Cardiac fibroblast (primary cell): Measurements from ENCODE around the gene SELENOM.

Source experiments
- DNase-seq, 2 donors: peaks; one replicate each; pipeline versions ENCODE4 v3.0.0 to v3.0.0-alpha.2; 2010; ENCODE audit warnings: low read depth in 2 of 2
- H3K4me3 ChIP-seq, 2 donors: replicated peaks in 1 of 2; 1 replicate in 1 of 2; 2 replicates in 1 of 2; pipeline ENCODE4 v1.5.1; 2011; ENCODE audit warnings: low read depth in 2 of 2, low read length in 2 of 2, mild to moderate bottlenecking in 2 of 2, moderate library complexity in 1 of 2
- TF ChIP-seq, protein P1 (sequence below): IDR thresholded peaks from one replicate; pipeline ENCODE4 v1.5.1; 2011; ENCODE audit warnings: low read depth, mild to moderate bottlenecking, low read length, inconsistent platforms

The SELENOM gene

DNA sequence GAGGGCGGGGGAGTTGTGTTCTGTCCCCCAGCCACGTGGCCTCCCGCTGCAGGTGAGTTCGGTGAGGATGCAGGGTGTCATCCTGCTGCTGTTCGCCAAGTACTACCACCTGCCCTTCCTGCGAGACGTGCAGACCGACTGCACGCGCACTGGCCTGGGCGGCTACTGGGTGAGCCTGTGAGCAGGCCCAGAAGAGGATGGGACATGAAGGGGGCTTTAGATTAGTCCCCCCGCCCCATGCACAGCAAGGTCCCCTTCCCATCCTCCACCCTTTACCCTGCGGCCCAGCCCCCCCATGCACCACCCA is 19.5 kb upstream of the SELENOM start:
- TF ChIP-seq, protein P1, sequence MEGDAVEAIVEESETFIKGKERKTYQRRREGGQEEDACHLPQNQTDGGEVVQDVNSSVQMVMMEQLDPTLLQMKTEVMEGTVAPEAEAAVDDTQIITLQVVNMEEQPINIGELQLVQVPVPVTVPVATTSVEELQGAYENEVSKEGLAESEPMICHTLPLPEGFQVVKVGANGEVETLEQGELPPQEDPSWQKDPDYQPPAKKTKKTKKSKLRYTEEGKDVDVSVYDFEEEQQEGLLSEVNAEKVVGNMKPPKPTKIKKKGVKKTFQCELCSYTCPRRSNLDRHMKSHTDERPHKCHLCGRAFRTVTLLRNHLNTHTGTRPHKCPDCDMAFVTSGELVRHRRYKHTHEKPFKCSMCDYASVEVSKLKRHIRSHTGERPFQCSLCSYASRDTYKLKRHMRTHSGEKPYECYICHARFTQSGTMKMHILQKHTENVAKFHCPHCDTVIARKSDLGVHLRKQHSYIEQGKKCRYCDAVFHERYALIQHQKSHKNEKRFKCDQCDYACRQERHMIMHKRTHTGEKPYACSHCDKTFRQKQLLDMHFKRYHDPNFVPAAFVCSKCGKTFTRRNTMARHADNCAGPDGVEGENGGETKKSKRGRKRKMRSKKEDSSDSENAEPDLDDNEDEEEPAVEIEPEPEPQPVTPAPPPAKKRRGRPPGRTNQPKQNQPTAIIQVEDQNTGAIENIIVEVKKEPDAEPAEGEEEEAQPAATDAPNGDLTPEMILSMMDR = no peak
- no peak overlapping the region for H3K4me3 ChIP-seq
- no peak for DNase-seq

DNA sequence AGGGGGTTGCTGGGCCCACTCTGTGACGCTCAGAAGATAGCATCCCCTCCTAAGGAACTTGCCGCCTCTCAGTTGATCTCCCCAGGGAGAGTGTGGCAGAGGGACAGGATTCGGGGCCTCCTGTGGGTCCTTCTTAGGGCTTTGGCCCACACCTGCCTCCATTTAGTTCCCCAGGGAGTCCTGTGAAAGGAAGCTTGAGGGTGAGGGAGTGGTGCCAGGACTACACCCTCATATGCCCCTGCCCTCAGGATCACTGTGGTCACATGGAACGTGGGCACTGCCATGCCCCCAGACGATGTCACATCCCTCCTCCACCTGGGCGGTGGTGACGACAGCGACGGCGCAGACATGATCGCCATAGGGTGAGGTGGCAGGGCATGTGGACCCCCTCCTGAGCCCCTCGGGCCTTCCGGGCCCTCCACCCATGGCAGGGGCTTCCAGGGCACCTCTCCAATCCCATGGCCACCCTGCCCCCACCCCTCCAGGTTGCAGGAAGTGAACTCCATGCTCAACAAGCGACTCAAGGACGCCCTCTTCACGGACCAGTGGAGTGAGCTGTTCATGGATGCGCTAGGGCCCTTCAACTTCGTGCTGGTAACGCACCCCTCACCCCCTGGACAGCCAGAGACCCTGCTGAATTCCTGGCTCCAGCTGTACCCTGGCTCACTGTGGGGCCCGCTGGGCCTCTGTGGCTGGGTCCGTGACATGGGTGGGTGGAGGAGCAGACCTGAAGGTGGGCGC is 18.9 kb upstream of the SELENOM start:
- no peak overlapping the region for H3K4me3 ChIP-seq
- DNase-seq = no peak
- TF ChIP-seq, protein P1 = no peak

DNA sequence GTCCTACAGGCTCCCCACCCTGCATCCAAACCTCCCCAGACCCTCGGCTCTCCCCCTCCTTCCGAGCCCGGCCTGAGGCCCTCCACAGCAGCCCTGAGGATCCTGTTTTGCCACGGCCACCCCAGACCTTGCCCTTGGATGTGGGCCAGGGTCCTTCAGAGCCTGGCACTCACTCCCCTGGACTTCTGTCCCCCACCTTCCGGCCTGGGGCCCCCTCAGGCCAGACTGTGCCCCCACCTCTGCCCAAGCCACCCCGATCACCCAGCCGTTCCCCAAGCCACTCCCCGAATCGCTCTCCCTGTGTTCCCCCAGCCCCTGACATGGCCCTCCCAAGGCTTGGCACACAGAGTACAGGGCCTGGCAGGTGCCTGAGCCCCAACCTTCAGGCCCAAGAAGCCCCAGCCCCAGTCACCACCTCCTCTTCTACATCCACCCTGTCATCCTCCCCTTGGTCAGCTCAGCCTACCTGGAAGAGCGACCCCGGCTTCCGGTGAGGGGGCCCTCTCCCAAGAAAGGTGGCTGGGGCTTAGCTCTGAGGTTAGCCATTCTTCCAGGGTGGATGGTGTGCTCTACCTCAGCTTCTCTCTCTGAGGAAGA is 18.3 kb upstream of the SELENOM start:
- TF ChIP-seq, protein P1 = no peak
- DNase-seq = no peak
- no peak overlapping the region for H3K4me3 ChIP-seq

DNA sequence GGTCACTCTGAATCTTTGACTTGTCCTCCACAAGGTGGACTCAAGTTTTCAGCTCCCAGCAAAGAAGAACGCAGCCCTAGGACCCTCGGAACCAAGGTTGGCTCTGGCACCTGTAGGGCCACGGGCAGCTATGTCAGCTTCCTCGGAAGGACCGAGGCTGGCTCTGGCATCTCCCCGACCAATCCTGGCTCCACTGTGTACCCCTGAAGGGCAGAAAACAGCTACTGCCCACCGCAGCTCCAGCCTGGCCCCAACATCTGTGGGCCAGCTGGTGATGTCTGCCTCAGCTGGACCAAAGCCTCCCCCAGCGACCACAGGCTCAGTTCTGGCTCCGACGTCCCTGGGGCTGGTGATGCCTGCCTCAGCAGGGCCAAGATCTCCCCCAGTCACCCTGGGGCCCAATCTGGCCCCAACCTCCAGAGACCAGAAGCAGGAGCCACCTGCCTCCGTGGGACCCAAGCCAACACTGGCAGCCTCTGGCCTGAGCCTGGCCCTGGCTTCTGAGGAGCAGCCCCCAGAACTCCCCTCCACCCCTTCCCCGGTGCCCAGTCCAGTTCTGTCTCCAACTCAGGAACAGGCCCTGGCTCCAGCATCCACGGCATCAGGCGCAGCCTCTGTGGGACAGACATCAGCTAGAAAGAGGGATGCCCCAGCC is 17.6 kb upstream of the SELENOM start:
- no peak overlapping the region for H3K4me3 ChIP-seq
- no peak for DNase-seq
- TF ChIP-seq, protein P1 = no peak

DNA sequence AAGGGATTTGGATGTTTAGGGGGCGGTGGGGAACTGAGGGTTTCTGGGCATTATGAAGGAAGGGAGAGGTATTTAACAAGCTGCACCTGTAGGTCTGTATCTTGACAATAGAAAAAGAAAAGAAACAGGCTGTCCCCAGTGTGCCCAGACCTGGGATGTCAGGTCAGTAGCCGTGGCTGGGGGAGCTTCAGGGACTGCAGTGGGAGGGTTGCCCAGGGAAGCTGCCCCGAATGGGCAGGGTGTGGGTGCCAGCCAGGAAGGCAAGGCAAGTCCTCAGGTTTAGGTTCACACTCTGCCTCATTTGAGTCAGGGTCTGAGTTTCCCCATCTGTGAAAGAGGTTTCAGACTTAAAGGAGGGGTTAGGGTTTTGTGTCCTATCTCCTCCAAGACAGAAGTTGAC is 16.9 kb upstream of the SELENOM start:
- H3K4me3 ChIP-seq = no peak overlapping the region
- TF ChIP-seq, protein P1 = no peak
- no peak for DNase-seq

DNA sequence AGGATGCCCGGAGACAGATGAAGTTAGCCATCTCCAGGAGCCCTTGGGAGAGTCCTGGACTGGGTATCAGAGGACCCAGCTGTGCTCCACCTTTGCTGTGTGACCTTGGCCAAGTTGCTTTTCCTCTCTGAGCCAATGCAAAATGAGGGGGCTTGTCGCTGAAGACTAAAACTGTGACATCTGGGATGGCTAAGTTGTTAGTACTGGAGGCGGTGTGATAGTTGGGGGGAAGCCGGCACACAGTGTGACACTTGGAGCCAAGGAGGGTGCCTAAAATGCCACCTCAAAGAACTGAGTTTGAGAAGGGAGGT is 15.9 kb upstream of the SELENOM start:
- TF ChIP-seq, protein P1 = no peak
- peak overlapping the region in 1 of 2 donors; percentile 31 for H3K4me3 ChIP-seq
- DNase-seq = no peak
